ENCODE results near the gene GRHL1.

DNA sequence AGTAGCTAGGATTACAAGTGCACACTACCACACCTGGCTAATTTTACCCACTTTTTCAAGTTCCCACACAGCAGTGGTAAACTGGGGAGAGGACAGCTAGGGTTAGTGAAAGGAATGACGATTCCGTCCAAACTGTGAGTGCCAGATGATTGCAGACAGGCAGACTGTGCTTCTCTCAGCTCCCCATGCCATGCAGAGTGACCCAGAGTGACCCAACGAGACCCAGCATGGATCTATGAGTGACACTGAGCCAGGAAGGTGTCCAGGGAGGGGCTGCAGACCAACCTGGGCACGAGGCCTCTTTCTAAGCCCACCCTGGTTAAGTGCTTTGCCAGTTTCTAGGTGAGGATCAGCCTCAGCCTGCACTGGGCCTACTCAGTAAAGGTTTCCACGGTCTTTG is 84.1 kb downstream of the GRHL1 start:
- TF ChIP-seq, protein P1, sequence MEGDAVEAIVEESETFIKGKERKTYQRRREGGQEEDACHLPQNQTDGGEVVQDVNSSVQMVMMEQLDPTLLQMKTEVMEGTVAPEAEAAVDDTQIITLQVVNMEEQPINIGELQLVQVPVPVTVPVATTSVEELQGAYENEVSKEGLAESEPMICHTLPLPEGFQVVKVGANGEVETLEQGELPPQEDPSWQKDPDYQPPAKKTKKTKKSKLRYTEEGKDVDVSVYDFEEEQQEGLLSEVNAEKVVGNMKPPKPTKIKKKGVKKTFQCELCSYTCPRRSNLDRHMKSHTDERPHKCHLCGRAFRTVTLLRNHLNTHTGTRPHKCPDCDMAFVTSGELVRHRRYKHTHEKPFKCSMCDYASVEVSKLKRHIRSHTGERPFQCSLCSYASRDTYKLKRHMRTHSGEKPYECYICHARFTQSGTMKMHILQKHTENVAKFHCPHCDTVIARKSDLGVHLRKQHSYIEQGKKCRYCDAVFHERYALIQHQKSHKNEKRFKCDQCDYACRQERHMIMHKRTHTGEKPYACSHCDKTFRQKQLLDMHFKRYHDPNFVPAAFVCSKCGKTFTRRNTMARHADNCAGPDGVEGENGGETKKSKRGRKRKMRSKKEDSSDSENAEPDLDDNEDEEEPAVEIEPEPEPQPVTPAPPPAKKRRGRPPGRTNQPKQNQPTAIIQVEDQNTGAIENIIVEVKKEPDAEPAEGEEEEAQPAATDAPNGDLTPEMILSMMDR (optimal IDR thresholded peaks at IDR 0.05 in 1 of 3, IDR thresholded peaks at IDR 0.05 in 1 of 3, conservative IDR thresholded peaks at IDR 0.05 in 1 of 3; ENCODE audit: extremely low read depth in 1 of 3, insufficient read depth in 2 of 3, low read length in 3 of 3) = no peak
- no peak for TF ChIP-seq EZH2 (IDR thresholded peaks at IDR 0.05; ENCODE audit: low read length)
